ENCODE data around the gene APOBEC2.

The APOBEC2 gene

DNA sequence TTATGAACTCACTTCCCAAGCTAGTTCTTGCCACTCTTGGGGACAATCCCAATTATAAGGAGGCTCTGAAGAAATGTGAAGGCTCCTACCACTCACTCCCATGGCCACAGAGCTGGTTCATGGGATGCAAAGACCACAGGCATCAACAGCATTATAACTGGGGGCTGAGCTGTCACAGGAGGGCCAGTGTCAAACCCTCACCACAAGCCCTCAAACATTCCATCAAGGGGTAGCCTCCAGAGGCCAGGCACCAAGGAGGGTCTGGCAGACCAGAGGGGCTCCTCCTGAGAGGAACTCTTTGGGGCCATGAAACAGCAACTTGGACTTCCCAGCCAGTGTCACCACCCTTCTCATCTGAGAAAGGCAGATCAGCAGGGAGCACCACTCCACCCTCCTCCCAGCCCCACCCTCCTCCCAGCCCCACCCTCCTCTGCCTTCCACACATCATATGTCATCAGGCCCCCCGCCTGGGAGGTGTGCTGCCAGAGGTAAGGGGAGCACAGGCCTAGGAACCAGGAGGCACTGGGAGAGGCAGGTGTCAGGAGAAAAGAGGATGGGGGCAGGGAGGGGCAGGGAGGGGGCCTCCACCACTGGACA, 12.0 kb upstream of the APOBEC2 start:
- TF ChIP-seq TAF1 (IDR thresholded peaks at IDR 0.05; ENCODE audit: low read depth) (no peak), FOXM1 (IDR thresholded peaks at IDR 0.05; ENCODE audit: borderline replicate concordance, low read depth) (no peak), EP300 (IDR thresholded peaks at IDR 0.05; ENCODE audit: borderline replicate concordance) (no peak), CEBPB (IDR thresholded peaks at IDR 0.05) (no peak), EGR1 (IDR thresholded peaks at IDR 0.05) (no peak), YY1 (IDR thresholded peaks at IDR 0.05; ENCODE audit: low read depth) (no peak), TCF12 (IDR thresholded peaks at IDR 0.05; ENCODE audit: low read depth) (no peak)
- TF ChIP-seq, protein P1, sequence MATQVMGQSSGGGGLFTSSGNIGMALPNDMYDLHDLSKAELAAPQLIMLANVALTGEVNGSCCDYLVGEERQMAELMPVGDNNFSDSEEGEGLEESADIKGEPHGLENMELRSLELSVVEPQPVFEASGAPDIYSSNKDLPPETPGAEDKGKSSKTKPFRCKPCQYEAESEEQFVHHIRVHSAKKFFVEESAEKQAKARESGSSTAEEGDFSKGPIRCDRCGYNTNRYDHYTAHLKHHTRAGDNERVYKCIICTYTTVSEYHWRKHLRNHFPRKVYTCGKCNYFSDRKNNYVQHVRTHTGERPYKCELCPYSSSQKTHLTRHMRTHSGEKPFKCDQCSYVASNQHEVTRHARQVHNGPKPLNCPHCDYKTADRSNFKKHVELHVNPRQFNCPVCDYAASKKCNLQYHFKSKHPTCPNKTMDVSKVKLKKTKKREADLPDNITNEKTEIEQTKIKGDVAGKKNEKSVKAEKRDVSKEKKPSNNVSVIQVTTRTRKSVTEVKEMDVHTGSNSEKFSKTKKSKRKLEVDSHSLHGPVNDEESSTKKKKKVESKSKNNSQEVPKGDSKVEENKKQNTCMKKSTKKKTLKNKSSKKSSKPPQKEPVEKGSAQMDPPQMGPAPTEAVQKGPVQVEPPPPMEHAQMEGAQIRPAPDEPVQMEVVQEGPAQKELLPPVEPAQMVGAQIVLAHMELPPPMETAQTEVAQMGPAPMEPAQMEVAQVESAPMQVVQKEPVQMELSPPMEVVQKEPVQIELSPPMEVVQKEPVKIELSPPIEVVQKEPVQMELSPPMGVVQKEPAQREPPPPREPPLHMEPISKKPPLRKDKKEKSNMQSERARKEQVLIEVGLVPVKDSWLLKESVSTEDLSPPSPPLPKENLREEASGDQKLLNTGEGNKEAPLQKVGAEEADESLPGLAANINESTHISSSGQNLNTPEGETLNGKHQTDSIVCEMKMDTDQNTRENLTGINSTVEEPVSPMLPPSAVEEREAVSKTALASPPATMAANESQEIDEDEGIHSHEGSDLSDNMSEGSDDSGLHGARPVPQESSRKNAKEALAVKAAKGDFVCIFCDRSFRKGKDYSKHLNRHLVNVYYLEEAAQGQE (IDR thresholded peaks at IDR 0.05; ENCODE audit: low read depth): no peak
- TF ChIP-seq, protein P2, sequence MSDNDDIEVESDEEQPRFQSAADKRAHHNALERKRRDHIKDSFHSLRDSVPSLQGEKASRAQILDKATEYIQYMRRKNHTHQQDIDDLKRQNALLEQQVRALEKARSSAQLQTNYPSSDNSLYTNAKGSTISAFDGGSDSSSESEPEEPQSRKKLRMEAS (IDR thresholded peaks at IDR 0.05): no peak

DNA sequence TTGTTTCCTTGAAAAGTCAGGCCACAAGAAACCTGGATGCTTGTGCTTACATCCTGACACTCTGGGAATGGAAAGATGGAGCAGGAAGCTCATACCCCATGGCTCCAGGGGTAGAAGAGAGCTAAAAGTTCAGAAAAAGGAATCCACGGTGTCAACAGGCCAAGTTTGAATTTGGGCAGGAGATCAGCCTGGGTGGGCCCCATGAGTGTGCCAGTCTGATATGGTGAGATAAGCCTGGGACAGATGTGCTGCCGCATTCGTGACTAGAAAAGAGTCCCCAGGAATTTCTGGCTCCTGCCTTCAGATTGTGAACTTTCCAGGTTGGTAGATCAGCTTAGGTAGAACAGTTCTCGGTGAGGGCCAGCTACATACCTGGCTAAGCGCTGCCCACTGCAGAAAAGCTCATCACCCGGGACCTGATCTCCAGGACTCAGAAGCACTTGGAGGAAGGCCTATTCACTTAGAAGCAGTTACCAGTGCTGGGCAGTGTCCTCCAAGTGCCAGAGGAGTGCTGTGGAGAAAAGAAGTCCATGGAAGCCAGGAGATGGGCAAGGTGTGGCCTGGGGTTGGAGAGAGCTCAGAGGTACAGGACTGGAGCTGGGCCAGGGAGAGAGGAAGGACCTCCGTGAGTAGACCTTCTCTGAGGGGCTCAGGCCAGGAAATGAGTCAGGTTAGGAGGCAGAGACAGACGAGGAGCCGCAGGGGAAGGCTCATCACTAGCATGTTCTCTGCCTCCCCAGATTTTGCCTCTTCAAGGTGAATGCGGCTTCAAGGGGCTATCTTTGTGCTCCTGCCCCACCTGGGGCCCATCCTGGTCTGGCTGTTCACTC, 10.6 kb upstream of the APOBEC2 start, which contains the start of gene TSPO2:
TSS of gene TSPO2 (plus strand) at position 242 of the 830 bp plus-strand sequence. CDS start at position 761, 519 bp downstream.
- TF ChIP-seq USF1 (IDR thresholded peaks at IDR 0.05) (no peak), CEBPB (IDR thresholded peaks at IDR 0.05) (no peak), YY1 (IDR thresholded peaks at IDR 0.05; ENCODE audit: low read depth) (no peak), FOXM1 (IDR thresholded peaks at IDR 0.05; ENCODE audit: borderline replicate concordance, low read depth) (no peak), EGR1 (IDR thresholded peaks at IDR 0.05) (no peak), RAD21 (IDR thresholded peaks at IDR 0.05; ENCODE audit: low read depth) (no peak), TEAD4 (IDR thresholded peaks at IDR 0.05) (no peak), EP300 (IDR thresholded peaks at IDR 0.05; ENCODE audit: borderline replicate concordance) (no peak), TAF1 (IDR thresholded peaks at IDR 0.05; ENCODE audit: low read depth) (no peak), TCF12 (IDR thresholded peaks at IDR 0.05; ENCODE audit: low read depth) (no peak), CREB1 (IDR thresholded peaks at IDR 0.05; ENCODE audit: low read depth) (no peak), NFIC (IDR thresholded peaks at IDR 0.05) (no peak), ZBTB7A (IDR thresholded peaks at IDR 0.05; ENCODE audit: low read depth) (no peak)
- TF ChIP-seq, protein P1 (IDR thresholded peaks at IDR 0.05; ENCODE audit: low read depth): no peak
- TF ChIP-seq, protein P2 (IDR thresholded peaks at IDR 0.05): no peak

GRCh38 chr6:41043151-41043550, 9.9 kb upstream of the APOBEC2 start:
- TF ChIP-seq EGR1 (IDR thresholded peaks at IDR 0.05) (no peak), TAF1 (IDR thresholded peaks at IDR 0.05; ENCODE audit: low read depth) (no peak), CREB1 (IDR thresholded peaks at IDR 0.05; ENCODE audit: low read depth) (no peak), YY1 (IDR thresholded peaks at IDR 0.05; ENCODE audit: low read depth) (no peak), ZBTB7A (IDR thresholded peaks at IDR 0.05; ENCODE audit: low read depth) (no peak), EP300 (IDR thresholded peaks at IDR 0.05; ENCODE audit: borderline replicate concordance) (no peak)
- TF ChIP-seq, protein P1 (IDR thresholded peaks at IDR 0.05; ENCODE audit: low read depth): no peak

GRCh38 chr6:41045664-41046063, 7.3 kb upstream of the APOBEC2 start:
- TF ChIP-seq EGR1 (IDR thresholded peaks at IDR 0.05): no peak
- TF ChIP-seq NFIC (IDR thresholded peaks at IDR 0.05): no peak
- no peak for TF ChIP-seq EP300 (IDR thresholded peaks at IDR 0.05; ENCODE audit: borderline replicate concordance)
- no peak for TF ChIP-seq RAD21 (IDR thresholded peaks at IDR 0.05; ENCODE audit: low read depth)
- no peak for TF ChIP-seq CEBPB (IDR thresholded peaks at IDR 0.05)
- TF ChIP-seq TCF12 (IDR thresholded peaks at IDR 0.05; ENCODE audit: low read depth): no peak
- no peak for TF ChIP-seq TAF1 (IDR thresholded peaks at IDR 0.05; ENCODE audit: low read depth)
- no peak for TF ChIP-seq TEAD4 (IDR thresholded peaks at IDR 0.05)
- no peak for TF ChIP-seq USF1 (IDR thresholded peaks at IDR 0.05)
- TF ChIP-seq CREB1 (IDR thresholded peaks at IDR 0.05; ENCODE audit: low read depth): no peak
- no peak for TF ChIP-seq YY1 (IDR thresholded peaks at IDR 0.05; ENCODE audit: low read depth)
- TF ChIP-seq, protein P1 (IDR thresholded peaks at IDR 0.05; ENCODE audit: low read depth): no peak
- no peak for TF ChIP-seq ZBTB7A (IDR thresholded peaks at IDR 0.05; ENCODE audit: low read depth)
- TF ChIP-seq, protein P2 (IDR thresholded peaks at IDR 0.05): no peak
- TF ChIP-seq FOXM1 (IDR thresholded peaks at IDR 0.05; ENCODE audit: borderline replicate concordance, low read depth): no peak

Measured in Ishikawa (cell line).